ENCODE results near the gene RNF121. TPM values are rescaled to one million over a fixed set of nuclear protein-coding genes. Genes with fewer than 3 reads are reported as not detected.

RNF121 gene
- total RNA-seq, 2 experiments from 2014 or later: 24.6 to 28.1 TPM

DNA sequence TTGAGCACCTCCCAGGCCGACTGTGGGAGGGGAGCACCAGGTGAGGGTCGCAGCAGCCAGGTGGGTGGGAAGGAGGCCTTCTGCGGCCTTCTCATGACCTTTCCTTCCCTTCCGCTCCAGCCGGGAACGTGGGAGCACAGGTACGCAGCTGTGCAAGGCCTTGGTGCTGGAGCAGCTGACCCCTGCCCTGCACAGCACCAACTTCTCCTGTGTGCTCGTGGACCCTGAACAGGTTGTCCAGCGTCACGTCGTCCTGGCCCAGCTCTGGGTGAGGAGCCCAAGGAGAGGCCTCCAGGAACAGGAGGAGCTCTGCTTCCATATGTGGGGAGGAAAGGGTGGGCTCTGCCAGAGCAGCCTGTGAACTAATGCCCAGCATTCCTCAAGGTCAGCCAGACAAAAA is 72.4 kb downstream of the RNF121 start:
- intact Hi-C loops (cut with micrococcal nuclease; ENCODE audit: unreplicated experiment): no loop called here
- Histone ChIP-seq H3K4me2 (ENCODE audit: low read length) (no peak overlapping the region), H3K4me3 (ENCODE audit: low read depth, low read length, poor library complexity, severe bottlenecking) (no peak overlapping the region), H3K79me2 (ENCODE audit: insufficient read depth, low read depth, low read length) (no peaks in the 10 kb centered on the region), H3K4me1 (ENCODE audit: insufficient read depth, low read length, poor library complexity, severe bottlenecking) (peaks cover 17% of the 10 kb centered on the region), H3K27ac (ENCODE audit: low read depth, low read length, poor library complexity, severe bottlenecking) (no peak overlapping the region), H2AFZ (ENCODE audit: low read length) (no peak overlapping the region), H3K9me3 (ENCODE audit: low read length) (no peaks in the 10 kb centered on the region), H3K36me3 (ENCODE audit: insufficient read depth, low read length) (peaks cover 56% of the 10 kb centered on the region), H3K9me2 (ENCODE audit: insufficient read depth, low read length) (no peaks in the 10 kb centered on the region), H4K20me1 (ENCODE audit: insufficient read depth, low read length) (no peaks in the 10 kb centered on the region)
- POLR2A ChIA-PET: no interaction called here
- TF ChIP-seq EZH2phosphoT487 (IDR thresholded peaks at IDR 0.05; ENCODE audit: borderline replicate concordance, low read depth, low read length) (no peak), CTCF (conservative IDR thresholded peaks at IDR 0.05; ENCODE audit: low read length) (no peak)
- CTCF ChIA-PET (ENCODE audit: unreplicated experiment): no interaction called here
- no TSS peak for BruUV-seq (replicated peaks)
- no peak for DNase-seq (ENCODE audit: low spot score)

- POLR2A ChIA-PET: no interaction called here
Observed at GRCh38 chr11:72001834-72002591, 73.2 kb downstream of the RNF121 start.

More at GRCh38 chr11:72001834-72002591, 73.2 kb downstream of the RNF121 start:
- no peaks in the 10 kb centered on the region for H3K79me2 ChIP-seq (ENCODE audit: insufficient read depth, low read depth, low read length)
- no peaks in the 10 kb centered on the region for H3K9me3 ChIP-seq (ENCODE audit: low read length)
- DNase-seq (ENCODE audit: low spot score): no peak
- no peaks in the 10 kb centered on the region for H3K9me2 ChIP-seq (ENCODE audit: insufficient read depth, low read length)
- no peak overlapping the region for H3K4me3 ChIP-seq (ENCODE audit: low read depth, low read length, poor library complexity, severe bottlenecking)
- BruUV-seq (replicated peaks): no TSS peak
- peaks cover 17% of the 10 kb centered on the region for H3K4me1 ChIP-seq (ENCODE audit: insufficient read depth, low read length, poor library complexity, severe bottlenecking)
- CTCF ChIA-PET (ENCODE audit: unreplicated experiment): interaction anchor here (0.6 kb wide), 1 partner anchor 11 kb away, joined by 3 read pairs; no protein-coding TSS in a partner anchor
- H3K4me2 ChIP-seq (ENCODE audit: low read length): no peak overlapping the region
- intact Hi-C loops (cut with micrococcal nuclease; ENCODE audit: unreplicated experiment): no loop called here
- H4K20me1 ChIP-seq (ENCODE audit: insufficient read depth, low read length): no peaks in the 10 kb centered on the region
- peaks cover 64% of the 10 kb centered on the region for H3K36me3 ChIP-seq (ENCODE audit: insufficient read depth, low read length)
- no peak overlapping the region for H2AFZ ChIP-seq (ENCODE audit: low read length)
- TF ChIP-seq EZH2phosphoT487 (IDR thresholded peaks at IDR 0.05; ENCODE audit: borderline replicate concordance, low read depth, low read length): no peak
- TF ChIP-seq CTCF (conservative IDR thresholded peaks at IDR 0.05; ENCODE audit: low read length): no peak
- no peak overlapping the region for H3K27ac ChIP-seq (ENCODE audit: low read depth, low read length, poor library complexity, severe bottlenecking)
